ENCODE results near the gene MED15. TPM values are rescaled to one million over a fixed set of nuclear protein-coding genes. Genes with fewer than 3 reads are reported as not detected.

MED15 gene
- total RNA-seq, 8 experiments from 2014 or later: 14.3 to 48.2 (median 22.8) TPM

GRCh38 chr22:20559174-20559760 lies 51.9 kb downstream of the MED15 start:
- Histone ChIP-seq H3K4me1 (replicated peaks in 1 of 2) (no peaks in the 10 kb centered on the region), H3K4me3 (no peak overlapping the region), H3K27ac (no peak overlapping the region)
- in situ Hi-C loops (cut with MboI; ENCODE audit: low pct_unique_long_range_greater_than_20kb in 2 of 9, low sequenced_read_pairs in 9 of 9, unreplicated experiment in 9 of 9): loop anchor here in 1 of 9 experiments (25.0 kb wide), 1 partner anchor 103 kb away; no protein-coding TSS in a partner anchor
- 69 to 94% (median 86%) methylated on average over 2 to 4 of the region's 4 CpGs; no CpG with 5 or more reads in 1 of the 10 experiments for WGBS, 10 experiments
- ATAC-seq (replicated peaks in 6 of 8): no peak

GRCh38 chr22:20560716-20561115 lies 53.3 kb downstream of the MED15 start:
- in situ Hi-C loops (cut with MboI; ENCODE audit: low pct_unique_long_range_greater_than_20kb in 2 of 9, low sequenced_read_pairs in 9 of 9, unreplicated experiment in 9 of 9): loop anchor here in 1 of 9 experiments (25.0 kb wide), 1 partner anchor 102 kb away; no protein-coding TSS in a partner anchor
- no peak overlapping the region for H3K27ac ChIP-seq
- H3K4me3 ChIP-seq: no peak overlapping the region
- no peak for ATAC-seq (replicated peaks in 6 of 8)
- no peaks in the 10 kb centered on the region for H3K4me1 ChIP-seq (replicated peaks in 1 of 2)
- WGBS, 10 experiments: 84 to 100% (median 97%) methylated on average over 2 to 3 of the region's 3 CpGs; no CpG with 5 or more reads in 1 of the 10 experiments

DNA sequence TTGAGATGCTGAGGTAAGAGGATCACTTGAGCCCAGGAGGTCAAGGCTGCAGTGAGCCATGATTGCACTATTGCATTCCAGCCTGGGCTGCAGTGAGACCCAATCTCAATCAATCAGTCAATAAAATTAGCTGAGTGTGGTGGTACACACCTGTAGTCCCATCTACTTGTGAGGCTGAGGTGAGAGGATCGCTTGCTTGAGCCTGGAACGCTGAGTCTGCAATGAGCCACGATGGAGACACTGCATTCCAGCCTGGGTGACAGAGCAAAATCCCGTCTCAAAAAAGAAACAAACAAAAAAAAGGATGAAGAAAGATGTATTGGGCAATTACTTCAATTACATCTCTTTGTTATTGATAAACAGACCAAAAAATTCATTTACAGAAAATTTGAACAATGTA lies 54.5 kb downstream of the MED15 start:
- WGBS, 10 experiments: 71 to 100% (median 89%) methylated on average over 1 to 4 of the region's 4 CpGs; no CpG with 5 or more reads in 1 of the 10 experiments
- H3K4me1 ChIP-seq (replicated peaks in 1 of 2): no peaks in the 10 kb centered on the region
- in situ Hi-C loops (cut with MboI; ENCODE audit: low pct_unique_long_range_greater_than_20kb in 2 of 9, low sequenced_read_pairs in 9 of 9, unreplicated experiment in 9 of 9): loop anchor here in 1 of 9 experiments (25.0 kb wide), 1 partner anchor 100 kb away; no protein-coding TSS in a partner anchor
- H3K27ac ChIP-seq: no peak overlapping the region
- H3K4me3 ChIP-seq: no peak overlapping the region
- no peak for ATAC-seq (replicated peaks in 6 of 8)

GRCh38 chr22:20562607-20563465 lies 55.4 kb downstream of the MED15 start:
- Histone ChIP-seq H3K27ac (peak overlapping the region in 1 of 2 donors; percentile 11), H3K4me1 (replicated peaks in 1 of 2) (no peaks in the 10 kb centered on the region), H3K4me3 (no peak overlapping the region)
- in situ Hi-C loops (cut with MboI; ENCODE audit: low pct_unique_long_range_greater_than_20kb in 2 of 9, low sequenced_read_pairs in 9 of 9, unreplicated experiment in 9 of 9): loop anchor here in 1 of 9 experiments (25.0 kb wide), 1 partner anchor 99 kb away; no protein-coding TSS in a partner anchor
- WGBS, 10 experiments: 88 to 100% (median 92%) methylated on average over 1 to 11 of the region's 14 CpGs
- no peak for ATAC-seq (replicated peaks in 6 of 8)

DNA sequence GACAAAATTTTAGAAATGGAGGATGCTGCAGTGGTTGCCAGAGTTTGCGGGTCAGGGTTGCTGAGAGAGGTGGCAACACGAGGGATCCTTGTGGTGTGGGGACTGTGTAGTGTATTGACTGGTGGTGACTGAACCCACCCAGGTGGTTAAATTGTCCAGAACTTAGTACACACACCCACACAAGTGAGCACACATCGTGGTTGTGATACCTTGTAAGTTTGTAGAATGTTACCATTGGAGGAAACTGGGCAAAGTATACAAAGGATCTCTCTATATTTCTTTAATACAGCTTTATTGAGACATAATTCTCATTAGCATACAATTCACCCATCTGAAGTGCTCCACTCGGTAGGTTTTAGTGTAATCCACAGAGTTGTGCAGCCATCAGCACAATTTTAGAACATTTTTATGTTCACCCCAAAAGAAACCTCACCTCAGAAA lies 56.1 kb downstream of the MED15 start:
- Histone ChIP-seq H3K27ac (peak overlapping the region; percentile 11 to 39), H3K4me3 (no peak overlapping the region), H3K4me1 (replicated peaks in 1 of 2) (no peaks in the 10 kb centered on the region)
- in situ Hi-C loops (cut with MboI; ENCODE audit: low pct_unique_long_range_greater_than_20kb in 2 of 9, low sequenced_read_pairs in 9 of 9, unreplicated experiment in 9 of 9): loop anchor here in 1 of 9 experiments (25.0 kb wide), 1 partner anchor 99 kb away; no protein-coding TSS in a partner anchor
- 60 to 100% (median 96%) methylated on average over 1 to 4 of the region's 4 CpGs; no CpG with 5 or more reads in 4 of the 10 experiments for WGBS, 10 experiments
- no peak for ATAC-seq (replicated peaks in 6 of 8)

DNA sequence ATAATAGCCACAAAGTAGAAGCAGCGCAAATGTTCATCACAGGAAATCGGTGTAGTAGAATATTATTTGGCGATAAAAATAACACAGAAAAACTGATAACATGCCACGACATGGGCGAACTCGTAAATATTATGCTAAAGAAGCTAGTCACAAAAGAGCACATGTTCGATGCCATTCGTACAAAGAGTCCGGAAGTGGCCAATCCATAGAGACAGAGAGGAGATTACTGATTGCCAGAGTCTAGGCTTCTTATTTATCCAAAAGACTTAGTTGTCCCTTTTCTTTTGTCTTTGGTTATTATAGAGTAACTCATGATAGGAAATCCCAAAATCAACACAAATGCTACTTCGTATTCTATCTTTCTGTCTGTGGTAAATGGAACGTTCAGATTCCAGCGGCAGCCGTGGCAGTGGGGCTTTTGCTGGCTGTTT lies 56.5 kb downstream of the MED15 start:
- peak in 1 of 8 experiments; percentile 8 for ATAC-seq (replicated peaks in 6 of 8)
- no peaks in the 10 kb centered on the region for H3K4me1 ChIP-seq (replicated peaks in 1 of 2)
- 68 to 100% (median 75%) methylated on average over 1 to 10 of the region's 13 CpGs; no CpG with 5 or more reads in 1 of the 10 experiments for WGBS, 10 experiments
- H3K27ac ChIP-seq: no peak overlapping the region
- no peak overlapping the region for H3K4me3 ChIP-seq
- in situ Hi-C loops (cut with MboI; ENCODE audit: low pct_unique_long_range_greater_than_20kb in 2 of 9, low sequenced_read_pairs in 9 of 9, unreplicated experiment in 9 of 9): loop anchor here in 1 of 9 experiments (25.0 kb wide), 1 partner anchor 98 kb away; no protein-coding TSS in a partner anchor

DNA sequence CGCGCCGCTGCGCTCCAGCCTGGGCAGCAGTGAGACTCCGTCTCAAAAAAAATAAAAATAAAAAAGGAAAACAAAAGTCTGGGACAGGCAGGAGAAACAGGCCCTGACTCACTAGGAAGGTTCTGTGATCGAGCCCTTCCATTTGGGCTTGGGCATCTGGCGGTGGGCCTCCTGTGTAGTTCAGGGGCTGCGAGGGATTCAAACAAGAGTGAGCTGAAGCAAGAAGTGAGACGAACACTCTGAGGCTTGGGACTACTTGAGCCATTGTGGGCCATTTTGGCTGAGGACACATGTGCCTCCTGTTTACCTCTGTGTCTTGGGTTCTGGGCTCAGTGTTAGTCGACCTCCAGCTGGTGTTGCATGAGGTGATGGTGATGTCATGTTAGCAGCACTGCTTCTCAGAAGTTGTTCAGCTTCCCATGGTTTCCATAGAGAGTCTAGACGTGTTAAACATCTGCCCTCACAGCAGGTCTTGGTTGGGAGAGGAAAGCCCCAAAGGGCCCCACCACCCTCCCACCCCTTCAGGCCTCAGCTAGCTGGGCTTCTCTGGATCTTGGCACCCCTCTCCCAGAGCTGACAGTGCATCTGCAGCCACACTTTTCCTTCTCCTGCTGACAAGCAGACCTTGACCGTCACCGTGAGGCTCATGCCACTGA lies 57.8 kb downstream of the MED15 start:
- 75 to 100% (median 89%) methylated on average over 1 to 8 of the region's 13 CpGs; no CpG with 5 or more reads in 4 of the 10 experiments for WGBS, 10 experiments
- in situ Hi-C loops (cut with MboI; ENCODE audit: low pct_unique_long_range_greater_than_20kb in 2 of 9, low sequenced_read_pairs in 9 of 9, unreplicated experiment in 9 of 9): loop anchor here in 1 of 9 experiments (25.0 kb wide), 1 partner anchor 97 kb away; no protein-coding TSS in a partner anchor
- no peak for ATAC-seq (replicated peaks in 6 of 8)

GRCh38 chr22:20565761-20566160 lies 58.4 kb downstream of the MED15 start:
- in situ Hi-C loops (cut with MboI; ENCODE audit: low pct_unique_long_range_greater_than_20kb in 2 of 9, low sequenced_read_pairs in 9 of 9, unreplicated experiment in 9 of 9): loop anchor here in 1 of 9 experiments (25.0 kb wide), 1 partner anchor 97 kb away; no protein-coding TSS in a partner anchor
- WGBS, 10 experiments: 55 to 100% (median 67%) methylated on average over 1 to 2 of the region's 4 CpGs; no CpG with 5 or more reads in 7 of the 10 experiments

More for the DNA sequence above, 57.8 kb downstream of the MED15 start:
- peak overlapping the region in 1 of 2 donors; percentile 32 for H3K27ac ChIP-seq
- no peaks in the 10 kb centered on the region for H3K4me1 ChIP-seq (replicated peaks in 1 of 2)
- no peak overlapping the region for H3K4me3 ChIP-seq

DNA sequence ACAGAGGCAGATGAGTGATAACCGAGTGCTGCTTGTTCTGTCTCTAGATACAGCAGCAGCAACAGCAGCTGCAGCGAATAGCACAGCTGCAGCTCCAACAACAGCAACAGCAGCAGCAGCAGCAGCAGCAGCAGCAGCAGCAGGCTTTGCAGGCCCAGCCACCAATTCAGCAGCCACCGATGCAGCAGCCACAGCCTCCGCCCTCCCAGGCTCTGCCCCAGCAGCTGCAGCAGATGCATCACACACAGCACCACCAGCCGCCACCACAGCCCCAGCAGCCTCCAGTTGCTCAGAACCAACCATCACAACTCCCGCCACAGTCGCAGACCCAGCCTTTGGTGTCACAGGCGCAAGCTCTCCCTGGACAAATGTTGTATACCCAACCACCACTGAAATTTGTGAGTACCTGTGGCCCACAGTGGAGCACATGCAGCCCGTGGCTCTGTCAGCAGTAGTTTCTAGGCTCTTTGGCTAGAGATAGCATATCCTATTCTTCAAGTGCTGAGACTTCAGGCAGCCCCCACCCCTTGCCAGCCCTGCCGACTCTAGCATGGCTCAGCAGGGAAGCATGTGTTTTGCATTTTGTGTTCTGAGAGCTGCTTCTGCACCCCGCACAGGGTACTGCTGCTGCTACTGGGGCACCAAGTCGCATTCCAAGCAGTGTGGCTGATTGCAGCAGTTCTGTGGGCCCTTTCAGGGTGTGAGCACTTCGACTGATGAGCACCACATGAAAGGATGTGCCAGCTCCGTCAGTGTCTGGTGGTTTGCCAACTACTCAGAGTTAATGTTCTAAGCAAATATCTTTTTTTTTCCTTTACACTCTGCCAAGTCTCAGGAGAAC lies 59.2 kb downstream of the MED15 start:
- Histone ChIP-seq H3K4me3 (no peak overlapping the region), H3K27ac (no peak overlapping the region), H3K4me1 (replicated peaks in 1 of 2) (no peaks in the 10 kb centered on the region)
- in situ Hi-C loops (cut with MboI; ENCODE audit: low pct_unique_long_range_greater_than_20kb in 2 of 9, low sequenced_read_pairs in 9 of 9, unreplicated experiment in 9 of 9): loop anchor here in 1 of 9 experiments (25.0 kb wide), 1 partner anchor 96 kb away; no protein-coding TSS in a partner anchor
- 11 to 100% (median 81%) methylated on average over 2 to 7 of the region's 14 CpGs; no CpG with 5 or more reads in 3 of the 10 experiments for WGBS, 10 experiments
- peak in 1 of 8 experiments; percentile 58 for ATAC-seq (replicated peaks in 6 of 8)

More at GRCh38 chr22:20565761-20566160, 58.4 kb downstream of the MED15 start:
- no peak overlapping the region for H3K27ac ChIP-seq
- no peak overlapping the region for H3K4me3 ChIP-seq
- no peaks in the 10 kb centered on the region for H3K4me1 ChIP-seq (replicated peaks in 1 of 2)
- no peak for ATAC-seq (replicated peaks in 6 of 8)

DNA sequence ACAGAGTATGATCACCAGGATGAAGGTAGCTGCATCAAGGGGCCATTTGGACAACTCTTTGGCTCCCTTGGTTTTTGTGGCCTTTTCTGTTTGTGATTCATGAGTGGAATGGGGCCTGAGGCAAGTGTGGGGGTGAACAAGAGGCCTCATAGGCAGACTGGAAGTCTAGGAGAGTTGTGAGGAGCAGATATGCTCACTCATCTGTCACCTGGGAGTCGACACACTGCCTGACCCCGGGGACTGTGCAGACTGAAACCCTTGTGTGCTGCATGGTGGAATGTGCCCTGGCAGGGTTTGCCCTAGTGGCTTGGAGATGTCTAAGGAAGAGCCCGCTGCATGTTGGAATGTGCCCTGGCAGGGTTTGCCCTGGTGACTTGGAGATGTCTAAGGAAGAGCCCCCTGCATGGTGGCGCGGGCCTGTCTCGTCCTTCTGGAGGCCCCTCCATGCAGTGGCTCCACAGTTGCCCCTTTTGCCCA lies 60.0 kb downstream of the MED15 start:
- in situ Hi-C loops (cut with MboI; ENCODE audit: low pct_unique_long_range_greater_than_20kb in 2 of 9, low sequenced_read_pairs in 9 of 9, unreplicated experiment in 9 of 9): loop anchor here in 1 of 9 experiments (25.0 kb wide), 1 partner anchor 95 kb away; no protein-coding TSS in a partner anchor
- Histone ChIP-seq H3K4me1 (replicated peaks in 1 of 2) (no peaks in the 10 kb centered on the region), H3K4me3 (no peak overlapping the region), H3K27ac (no peak overlapping the region)
- ATAC-seq (replicated peaks in 6 of 8): peak in 1 of 8 experiments; percentile 5
- 0 to 100% (median 70%) methylated on average over 1 to 4 of the region's 6 CpGs; no CpG with 5 or more reads in 4 of the 10 experiments for WGBS, 10 experiments

GRCh38 chr22:20567993-20568417 lies 60.6 kb downstream of the MED15 start:
- H3K27ac ChIP-seq: peak overlapping the region in 1 of 2 donors; percentile 31
- no peak overlapping the region for H3K4me3 ChIP-seq
- no peaks in the 10 kb centered on the region for H3K4me1 ChIP-seq (replicated peaks in 1 of 2)
- in situ Hi-C loops (cut with MboI; ENCODE audit: low pct_unique_long_range_greater_than_20kb in 2 of 9, low sequenced_read_pairs in 9 of 9, unreplicated experiment in 9 of 9): loop anchor here in 1 of 9 experiments (25.0 kb wide), 1 partner anchor 94 kb away; no protein-coding TSS in a partner anchor
- ATAC-seq (replicated peaks in 6 of 8): peak in 3 of 8 experiments; percentile 1 to 19 (median 6)
- 0 to 100% (median 85%) methylated on average over 1 to 4 of the region's 5 CpGs; no CpG with 5 or more reads in 3 of the 10 experiments for WGBS, 10 experiments

Data from motor neuron (in vitro differentiated cells).